MCF 10A (cell line): Measurements from ENCODE around the gene TMEM126A. TPM values are rescaled to one million over a fixed set of nuclear protein-coding genes. Genes with fewer than 3 reads are reported as not detected.

ENCODE experiments used
- BruUV-seq: library from RNA; stranded (reverse); fragments of 400-500 nt; replicated peaks from 2 replicates; lab custom pipeline; 2021; lab: Mats Ljungman, UMichigan
- CTCF ChIA-PET: fragments of 300-600 bp; sonication (Branson Sonifier 250); formaldehyde crosslinking; extraction: SDS; loops from one replicate; lab custom pipeline; 2021; ENCODE audit warnings: antibody characterized with exemption, inconsistent platforms; lab: Yijun Ruan, JAX
- POLR2A ChIA-PET: fragments of 300-600, 350-650 bp; sonication (Branson Sonifier 250); formaldehyde crosslinking; extraction: SDS; loops from one replicate; lab custom pipeline; 2020; ENCODE audit warnings: antibody characterized with exemption, inconsistent platforms; lab: Yijun Ruan, JAX
- DNase-seq: peaks from one replicate; pipeline ENCODE4 v3.0.0-alpha.2; 2018; ENCODE audit not compliant: unreplicated experiment
- H3K27ac Mint-ChIP-seq: one replicate; pipeline ENCODE4 v1.8.0; 2022; ENCODE audit warnings: mild to moderate bottlenecking, low read depth, mixed read lengths; ENCODE audit not compliant: unreplicated experiment
- H3K27me3 Mint-ChIP-seq: one replicate; pipeline ENCODE4 v1.8.0; 2022; ENCODE audit warnings: mixed read lengths; ENCODE audit not compliant: insufficient read depth, unreplicated experiment
- H3K36me3 Mint-ChIP-seq: one replicate; pipeline ENCODE4 v1.8.0; 2022; ENCODE audit warnings: mild to moderate bottlenecking, moderate library complexity, mixed read lengths; ENCODE audit not compliant: insufficient read depth, unreplicated experiment
- H3K4me1 Mint-ChIP-seq: one replicate; pipeline ENCODE4 v1.8.0; 2022; ENCODE audit warnings: mixed read lengths; ENCODE audit not compliant: insufficient read depth, unreplicated experiment
- H3K4me3 Mint-ChIP-seq: one replicate; pipeline ENCODE4 v1.8.0; 2022; ENCODE audit warnings: mild to moderate bottlenecking, moderate library complexity, mixed read lengths; ENCODE audit not compliant: unreplicated experiment
- H3K9me3 Mint-ChIP-seq: one replicate; pipeline ENCODE4 v1.8.0; 2022; ENCODE audit warnings: mixed read lengths; ENCODE audit not compliant: unreplicated experiment
- intact Hi-C: fragments of 100-400 bp; cut with micrococcal nuclease; formaldehyde crosslinking; loops from 2 replicates; pipeline ENCODE4 v1.14.1; 2022
- total RNA-seq: library from RNA; stranded (reverse); gene quantifications from 2 replicates; pipeline ENCODE4 v1.2.3, GENCODE V29; 2022
- TF ChIP-seq, protein P1 (sequence below): fragments of 200-600 bp; IDR thresholded peaks from one replicate; pipeline ENCODE4 v1.8.0; 2022; ENCODE audit warnings: antibody characterized with exemption, mild to moderate bottlenecking; ENCODE audit not compliant: unreplicated experiment

The TMEM126A gene
- total RNA-seq, 1 experiment from 2014 or later, result 33.5 TPM

GRCh38 chr11:85704967-85705366 lies 57.2 kb downstream of the TMEM126A start:
- POLR2A ChIA-PET, result no interaction called here
- intact Hi-C loops, result no loop called here
- H3K4me1 Mint-ChIP-seq, result no peaks in the 10 kb centered on the region
- DNase-seq, result no peak
- CTCF ChIA-PET, result interaction anchor here (0.5 kb wide), 1 partner anchor 20 kb away, joined by 3 read pairs; no protein-coding TSS in a partner anchor
- TF ChIP-seq, protein P1, sequence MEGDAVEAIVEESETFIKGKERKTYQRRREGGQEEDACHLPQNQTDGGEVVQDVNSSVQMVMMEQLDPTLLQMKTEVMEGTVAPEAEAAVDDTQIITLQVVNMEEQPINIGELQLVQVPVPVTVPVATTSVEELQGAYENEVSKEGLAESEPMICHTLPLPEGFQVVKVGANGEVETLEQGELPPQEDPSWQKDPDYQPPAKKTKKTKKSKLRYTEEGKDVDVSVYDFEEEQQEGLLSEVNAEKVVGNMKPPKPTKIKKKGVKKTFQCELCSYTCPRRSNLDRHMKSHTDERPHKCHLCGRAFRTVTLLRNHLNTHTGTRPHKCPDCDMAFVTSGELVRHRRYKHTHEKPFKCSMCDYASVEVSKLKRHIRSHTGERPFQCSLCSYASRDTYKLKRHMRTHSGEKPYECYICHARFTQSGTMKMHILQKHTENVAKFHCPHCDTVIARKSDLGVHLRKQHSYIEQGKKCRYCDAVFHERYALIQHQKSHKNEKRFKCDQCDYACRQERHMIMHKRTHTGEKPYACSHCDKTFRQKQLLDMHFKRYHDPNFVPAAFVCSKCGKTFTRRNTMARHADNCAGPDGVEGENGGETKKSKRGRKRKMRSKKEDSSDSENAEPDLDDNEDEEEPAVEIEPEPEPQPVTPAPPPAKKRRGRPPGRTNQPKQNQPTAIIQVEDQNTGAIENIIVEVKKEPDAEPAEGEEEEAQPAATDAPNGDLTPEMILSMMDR, result no peak
- H3K36me3 Mint-ChIP-seq, result no peaks in the 10 kb centered on the region
- H3K27ac Mint-ChIP-seq, result no peak overlapping the region
- H3K27me3 Mint-ChIP-seq, result no peaks in the 10 kb centered on the region
- H3K4me3 Mint-ChIP-seq, result no peak overlapping the region
- no TSS peak for BruUV-seq
- H3K9me3 Mint-ChIP-seq, result no peaks in the 10 kb centered on the region

DNA sequence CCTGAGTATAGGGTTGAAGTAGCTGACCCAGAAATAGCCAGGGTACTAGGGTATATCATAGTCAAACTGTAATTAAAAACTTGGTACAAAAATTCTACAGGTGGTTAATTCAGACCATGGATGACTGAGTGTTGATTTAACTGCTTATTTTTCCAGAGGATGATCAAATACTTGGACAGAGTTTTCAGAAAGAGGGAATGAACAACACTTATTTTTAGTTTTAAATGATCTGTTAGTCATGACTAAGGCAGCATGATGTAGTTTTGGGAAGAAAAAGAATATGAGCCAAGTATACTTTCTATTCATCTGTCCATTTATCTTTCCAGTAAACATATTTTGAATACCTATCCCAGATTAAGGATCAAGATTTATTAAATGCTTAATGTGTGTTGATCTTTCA lies 58.0 kb downstream of the TMEM126A start:
- BruUV-seq, result no TSS peak
- DNase-seq, result no peak
- POLR2A ChIA-PET, result no interaction called here
- Mint-ChIP-seq H3K4me1 (no peaks in the 10 kb centered on the region), H3K9me3 (no peaks in the 10 kb centered on the region), H3K27me3 (no peaks in the 10 kb centered on the region), H3K27ac (peak overlapping the region; percentile 25), H3K36me3 (no peaks in the 10 kb centered on the region), H3K4me3 (no peak overlapping the region)
- intact Hi-C loops, result no loop called here
- CTCF ChIA-PET, result interaction anchor here (0.5 kb wide), 1 partner anchor 19 kb away, joined by 3 read pairs; no protein-coding TSS in a partner anchor
- TF ChIP-seq, protein P1, result no peak

Other genes starting within 250 kb of the TMEM126A start
- 0.26 and 0.54 TPM in 2 replicates for gene DLG2, start 20.6 kb upstream of the TMEM126A start, total RNA-seq
- gene TMEM126B, start 19.4 kb upstream of the TMEM126A start, total RNA-seq, result 38.4 and 50.4 TPM in 2 replicates
- gene CREBZF, start 17.2 kb downstream of the TMEM126A start, total RNA-seq, result 34.3 and 36.0 TPM in 2 replicates
- not detected in 2 replicates for gene CCDC89, start 38.2 kb downstream of the TMEM126A start, total RNA-seq
- 2.1 and 2.7 TPM in 2 replicates for gene SYTL2, start 163.2 kb downstream of the TMEM126A start, total RNA-seq
- not detected in 2 replicates for gene CCDC83, start 207.4 kb downstream of the TMEM126A start, total RNA-seq